HUDEP-2 (cell line): Measurements from ENCODE around the gene AMIGO2.

Experiments
- DNase-seq, 76 experiments: peaks; one replicate each; lab custom pipeline; 2025; ENCODE audit not compliant: unreplicated experiment in 76 of 76; lab: John Stamatoyannopoulos, UW

The AMIGO2 gene

DNA sequence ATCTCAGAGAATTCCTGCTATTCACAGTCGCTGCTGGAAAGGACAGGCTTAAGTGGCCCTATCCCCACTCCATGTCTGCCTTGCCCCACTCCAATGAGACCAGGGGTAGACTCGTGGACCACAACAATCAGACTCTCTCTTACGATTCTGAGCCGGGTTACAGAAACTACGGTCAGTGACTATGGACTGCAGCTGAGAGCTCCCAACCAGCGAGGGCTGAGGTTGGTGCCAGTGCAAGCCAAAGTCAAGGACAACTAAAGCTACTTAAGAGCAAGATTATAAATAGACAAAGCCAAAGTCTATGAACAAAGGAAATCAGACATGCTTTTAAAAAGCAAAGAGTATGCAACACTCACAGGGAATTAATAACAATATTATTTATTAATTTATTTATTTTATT is 18.3 kb upstream of the AMIGO2 start:
- no peak for DNase-seq

DNA sequence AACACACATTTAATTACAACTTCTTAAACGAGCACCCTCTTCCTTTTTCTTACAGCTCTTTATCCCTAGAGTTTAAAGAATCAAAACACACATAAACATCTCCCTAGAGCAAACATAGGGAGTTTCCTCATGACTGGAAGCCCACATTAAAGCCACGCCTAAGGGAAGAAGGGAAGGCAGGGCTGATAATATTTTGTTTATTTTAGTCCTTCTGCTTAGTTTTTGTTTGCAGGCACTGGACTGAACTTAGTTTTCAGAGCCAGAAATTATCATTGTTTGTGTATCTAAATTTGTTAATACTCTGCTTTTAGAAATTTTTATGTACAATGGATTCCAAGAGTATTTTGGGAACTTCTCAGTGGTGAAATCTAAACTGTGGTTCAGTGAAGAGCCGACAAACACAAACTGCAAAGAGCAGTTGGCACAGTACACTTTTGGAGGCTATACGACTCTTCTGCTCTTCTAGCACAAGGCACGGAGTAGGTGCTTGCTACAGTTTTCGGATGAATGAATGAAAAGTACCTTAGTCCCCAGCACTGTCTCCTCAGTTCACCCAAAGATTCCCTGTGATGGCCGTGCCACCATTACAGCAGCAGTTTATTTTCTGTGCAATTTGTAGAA is 17.6 kb upstream of the AMIGO2 start:
- DNase-seq, result no peak

DNA sequence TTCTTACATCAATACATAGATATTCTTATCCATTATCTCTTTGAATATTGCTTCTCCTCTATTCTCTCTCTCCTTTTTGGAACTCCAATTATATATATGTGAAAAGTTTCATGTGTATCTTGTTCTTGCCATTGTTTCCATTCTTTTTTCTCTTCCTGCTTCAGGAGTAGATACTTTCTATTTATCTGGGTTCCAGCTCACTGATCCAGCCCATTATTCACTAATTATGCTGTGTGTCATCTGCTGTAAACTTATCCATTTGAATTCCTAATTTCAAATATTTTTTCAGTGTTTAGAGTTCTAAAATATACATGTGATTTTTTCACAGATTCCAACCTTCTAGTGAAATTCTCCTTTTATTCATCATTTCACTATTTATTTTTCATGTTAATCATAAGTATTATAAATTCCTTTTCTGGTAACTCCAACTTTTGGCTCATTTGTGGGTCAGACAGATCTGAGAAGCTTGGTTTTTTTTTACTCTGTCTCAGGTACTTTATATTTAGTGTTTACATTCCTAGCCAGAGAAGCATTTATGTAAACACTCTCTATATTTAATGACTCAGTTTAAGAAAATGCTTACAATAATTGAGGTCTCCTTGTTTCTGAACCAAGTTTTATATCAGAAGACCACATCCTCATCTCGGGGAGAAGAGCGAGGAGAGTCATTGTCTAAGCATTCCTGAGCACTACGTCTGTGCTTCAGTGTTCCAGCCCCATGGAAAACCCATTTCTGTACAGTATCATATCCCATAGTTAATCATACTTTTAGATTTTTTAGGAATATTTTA is 15.9 kb upstream of the AMIGO2 start:
- DNase-seq, result no peak

DNA sequence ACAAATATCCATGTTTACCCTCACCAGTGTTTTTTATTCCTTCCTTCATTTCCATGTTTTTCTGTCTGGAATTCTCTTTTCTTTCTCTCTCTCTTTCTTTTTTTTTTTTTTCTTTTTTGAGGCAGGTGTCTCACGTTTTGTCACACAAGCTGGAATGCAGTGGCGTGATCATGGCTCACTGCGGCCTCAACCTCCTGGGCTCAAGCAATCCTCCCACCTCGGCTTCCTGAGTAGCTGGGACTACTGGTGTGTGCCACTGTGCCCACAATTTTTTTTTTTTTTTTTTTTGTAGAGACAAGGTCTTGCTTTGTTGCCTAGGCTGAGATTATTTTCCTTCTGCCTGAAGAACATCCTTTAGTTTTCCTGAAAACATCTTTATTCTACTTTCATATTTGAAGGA is 15.0 kb upstream of the AMIGO2 start:
- DNase-seq, result no peak

DNA sequence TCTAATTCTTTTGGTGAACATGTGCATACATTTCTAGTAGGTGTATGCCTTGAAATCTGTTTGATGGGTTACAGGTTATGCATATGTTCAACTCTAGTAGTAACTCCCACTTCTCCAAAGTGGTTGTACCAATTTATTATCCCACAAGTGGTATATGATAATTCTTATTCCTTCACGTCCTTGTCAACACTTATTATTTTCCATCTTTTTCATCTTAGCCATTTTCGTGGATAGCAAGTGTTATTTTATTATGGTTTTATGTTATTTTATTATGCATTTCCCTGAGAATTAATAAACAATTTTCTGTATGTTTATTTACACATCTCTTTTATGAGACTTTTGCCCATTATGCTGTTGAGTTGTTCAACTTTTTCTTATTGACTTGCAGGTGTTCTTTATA is 11.2 kb upstream of the AMIGO2 start:
- no peak for DNase-seq

DNA sequence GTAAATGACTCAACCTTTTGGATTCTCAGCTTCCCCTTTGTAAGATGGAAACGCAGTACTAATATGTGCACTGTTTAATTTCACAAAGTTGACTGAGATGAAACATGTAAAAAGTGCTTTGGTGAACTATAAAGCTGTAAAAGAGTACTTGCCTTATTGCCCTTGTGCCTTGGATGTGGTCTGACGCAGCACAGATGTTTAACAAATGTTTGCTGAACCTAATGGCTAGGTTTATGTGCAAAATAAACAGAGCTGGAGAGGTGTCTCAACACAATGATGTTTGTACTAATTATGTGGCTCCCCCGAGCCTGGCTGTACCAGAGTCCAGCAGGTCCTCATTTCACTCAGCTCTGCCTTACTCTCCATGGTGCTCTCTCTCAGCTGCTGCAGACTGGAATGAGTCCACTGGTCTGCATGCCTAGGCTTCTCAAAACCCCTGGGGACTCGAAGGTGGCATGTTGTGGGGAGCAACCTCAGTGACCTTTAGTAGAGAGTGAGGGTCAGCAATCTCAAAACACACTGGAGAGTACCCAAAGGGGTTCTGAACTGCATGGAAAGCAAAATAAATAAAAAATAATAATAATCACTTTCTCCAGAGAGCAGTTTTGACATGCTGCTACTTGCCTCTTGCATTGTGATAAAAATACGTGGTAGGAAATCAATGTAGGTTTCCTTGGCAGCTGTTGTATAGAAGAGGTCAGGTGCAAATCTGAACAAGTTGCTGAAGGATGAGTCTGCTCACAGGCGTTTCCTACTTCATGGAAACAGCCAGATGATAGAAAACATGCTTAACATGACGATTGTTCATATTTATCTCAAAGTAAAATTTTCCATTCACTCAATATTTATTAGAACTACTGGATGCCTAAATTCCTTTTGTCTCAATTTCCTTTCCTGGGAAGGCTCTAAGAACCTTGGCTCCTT is 8.5 kb upstream of the AMIGO2 start:
- DNase-seq, result no peak

DNA sequence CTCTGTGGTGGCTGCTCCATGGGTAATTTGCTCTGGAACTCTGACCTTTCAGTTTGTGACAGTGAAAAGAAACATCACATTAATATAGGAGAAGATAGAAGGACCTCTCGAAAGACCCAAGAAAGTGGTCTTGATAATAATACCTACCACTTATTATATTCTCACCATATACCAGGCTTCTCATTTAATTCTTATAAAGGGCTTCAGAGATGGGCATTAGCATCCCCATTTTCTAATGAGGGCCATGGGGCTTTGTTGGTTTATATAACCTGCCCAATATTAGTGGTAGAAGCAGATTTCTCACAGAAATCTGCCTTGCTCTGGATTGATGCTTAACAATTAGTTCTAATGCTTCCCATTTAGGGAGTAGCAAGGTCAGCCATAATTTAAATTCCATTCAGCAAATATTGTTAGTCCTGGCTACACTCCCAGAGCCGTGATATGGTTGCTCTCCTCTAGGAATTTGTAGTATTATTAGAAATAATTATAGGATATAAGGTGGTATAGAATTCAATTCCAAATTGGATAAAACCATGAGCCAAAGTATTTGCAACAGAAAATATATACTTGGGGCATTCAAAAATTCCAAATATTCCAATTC is 7.4 kb upstream of the AMIGO2 start:
- DNase-seq, result no peak

DNA sequence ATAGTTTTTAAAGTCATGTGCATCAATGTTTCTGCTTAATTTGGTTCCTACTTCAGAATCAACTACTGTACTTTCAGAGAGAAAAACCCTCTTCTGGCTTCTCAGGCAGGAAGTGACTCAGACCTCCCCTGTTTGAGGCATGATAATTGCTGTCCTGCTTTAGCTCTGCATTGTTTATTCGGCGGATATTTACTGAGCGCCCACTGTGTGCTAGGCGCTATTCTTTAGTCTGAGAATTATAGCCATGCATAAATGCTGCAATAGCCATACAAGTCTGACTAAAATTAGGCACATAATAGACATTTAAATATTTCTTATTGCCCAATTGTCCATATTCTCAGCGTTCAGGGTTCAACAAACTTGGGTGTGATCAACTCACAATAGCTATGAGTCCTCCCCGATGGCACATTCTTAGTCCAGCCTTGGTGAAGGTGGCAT is 6.1 kb upstream of the AMIGO2 start:
- DNase-seq, result peak in 17 of 76 experiments; percentile 2 to 47 (median 15)

DNA sequence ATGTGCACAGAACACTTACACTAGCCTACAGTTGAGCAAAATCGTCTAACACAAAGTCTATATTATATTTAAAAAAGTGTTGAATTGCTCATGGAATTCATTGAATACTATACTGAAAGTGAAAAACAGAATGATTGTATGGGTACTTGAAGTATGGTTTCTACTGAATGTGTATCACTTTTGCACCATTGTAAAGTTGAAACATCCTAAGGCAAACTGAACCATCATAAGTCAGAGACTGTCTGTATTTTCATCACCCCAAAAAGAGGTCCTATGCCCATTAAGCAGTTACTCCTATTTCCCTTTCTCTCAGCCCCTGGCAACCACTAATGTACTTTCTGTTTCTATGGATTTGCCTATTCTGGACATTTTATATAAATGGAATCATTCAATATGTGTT is 4.4 kb upstream of the AMIGO2 start:
- DNase-seq, result no peak

DNA sequence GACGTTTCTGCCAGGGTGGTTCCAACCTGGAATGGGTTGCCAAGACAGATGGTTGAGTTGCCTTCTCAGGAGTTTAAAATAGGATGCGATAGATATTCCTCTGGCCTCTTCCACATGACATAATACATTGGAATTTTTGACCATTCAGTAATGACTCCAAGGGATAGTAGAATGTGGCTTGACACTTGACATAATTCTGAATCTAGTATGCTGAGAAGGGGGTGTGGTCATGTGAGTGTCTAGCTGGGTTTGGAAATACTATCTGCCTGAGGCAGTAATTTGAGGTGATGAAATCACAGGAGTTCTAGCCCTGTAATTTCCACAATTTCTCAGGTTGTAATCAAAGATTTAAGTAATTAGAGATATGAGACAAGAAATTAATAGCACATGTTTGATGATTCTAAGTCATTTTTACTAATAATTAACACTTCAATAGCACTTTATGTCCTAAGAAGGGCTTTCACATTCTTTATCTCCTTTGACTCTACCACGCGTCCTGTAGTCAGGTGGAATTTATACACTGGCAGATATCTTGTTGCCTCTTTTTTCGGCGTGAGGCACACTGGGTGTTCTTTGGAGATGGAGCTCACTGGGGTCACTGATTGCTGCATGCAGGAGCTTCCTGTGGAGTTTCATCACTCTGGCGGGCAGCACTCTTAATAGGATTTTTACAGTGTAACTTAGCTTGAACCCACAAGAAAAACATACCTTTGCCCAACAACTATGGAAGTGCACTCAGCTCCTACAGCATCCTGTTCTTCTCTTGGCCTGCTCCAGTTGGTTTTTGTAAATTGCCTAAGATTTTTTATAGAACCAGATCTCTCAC is 3.2 kb upstream of the AMIGO2 start:
- peak in 3 of 76 experiments; percentile 4 to 23 (median 17) for DNase-seq

DNA sequence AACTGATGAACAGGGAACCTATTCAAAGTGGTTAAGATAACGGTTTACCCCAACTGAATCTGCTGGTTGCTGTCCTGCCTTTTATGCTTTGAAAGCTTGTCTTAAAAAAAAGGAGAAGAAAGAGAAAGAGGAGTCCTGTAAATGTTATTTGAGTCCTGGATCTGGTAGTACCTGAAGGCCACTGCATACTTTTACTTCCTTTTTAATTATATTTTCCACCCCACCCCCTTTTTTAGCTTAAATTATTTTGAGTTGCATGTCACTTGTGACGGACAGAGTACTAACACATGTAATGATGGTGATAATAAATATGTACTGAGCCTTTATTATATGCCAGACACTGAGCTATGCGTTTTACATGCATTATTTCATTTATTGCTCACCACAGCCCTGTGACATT is 2.5 kb upstream of the AMIGO2 start:
- DNase-seq, result no peak

DNA sequence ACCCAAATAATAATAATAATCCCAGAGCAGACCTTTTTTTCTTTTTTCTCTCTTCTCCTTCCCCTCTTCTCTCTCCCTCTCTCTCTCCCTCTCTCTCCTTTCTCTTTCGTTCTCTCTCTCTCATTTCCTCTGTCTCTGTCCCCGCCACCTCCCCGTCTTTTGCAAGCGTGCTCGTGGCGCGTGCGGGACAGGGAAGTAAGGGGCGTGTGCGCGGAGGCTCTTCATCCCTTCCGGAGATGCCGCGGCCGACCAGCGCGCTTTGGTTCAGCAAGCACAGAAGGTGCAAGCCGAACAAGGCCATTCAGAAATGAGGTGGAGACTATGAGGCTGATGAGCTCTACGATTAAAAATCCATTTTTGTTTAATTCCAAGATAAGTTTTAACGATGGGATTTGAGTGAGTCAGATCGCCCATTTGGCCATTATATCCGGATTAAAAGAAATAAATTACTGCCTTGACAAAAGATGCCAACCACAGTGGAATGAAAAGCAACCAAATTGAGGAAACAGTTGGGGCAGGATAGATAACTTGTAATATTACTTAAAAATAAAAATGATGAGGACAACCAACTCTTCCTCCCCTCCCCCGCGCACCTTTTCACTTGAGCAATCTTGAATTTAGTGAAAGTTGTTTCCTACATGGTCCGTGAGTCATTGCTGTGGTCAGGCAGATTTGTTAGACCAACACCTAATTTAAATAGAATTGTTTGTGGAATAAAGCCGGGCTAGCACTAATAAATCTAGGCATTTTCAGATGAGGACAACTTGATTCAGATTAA is 1.2 kb upstream of the AMIGO2 start:
- peak in 44 of 76 experiments; percentile 4 to 55 (median 28) for DNase-seq

DNA sequence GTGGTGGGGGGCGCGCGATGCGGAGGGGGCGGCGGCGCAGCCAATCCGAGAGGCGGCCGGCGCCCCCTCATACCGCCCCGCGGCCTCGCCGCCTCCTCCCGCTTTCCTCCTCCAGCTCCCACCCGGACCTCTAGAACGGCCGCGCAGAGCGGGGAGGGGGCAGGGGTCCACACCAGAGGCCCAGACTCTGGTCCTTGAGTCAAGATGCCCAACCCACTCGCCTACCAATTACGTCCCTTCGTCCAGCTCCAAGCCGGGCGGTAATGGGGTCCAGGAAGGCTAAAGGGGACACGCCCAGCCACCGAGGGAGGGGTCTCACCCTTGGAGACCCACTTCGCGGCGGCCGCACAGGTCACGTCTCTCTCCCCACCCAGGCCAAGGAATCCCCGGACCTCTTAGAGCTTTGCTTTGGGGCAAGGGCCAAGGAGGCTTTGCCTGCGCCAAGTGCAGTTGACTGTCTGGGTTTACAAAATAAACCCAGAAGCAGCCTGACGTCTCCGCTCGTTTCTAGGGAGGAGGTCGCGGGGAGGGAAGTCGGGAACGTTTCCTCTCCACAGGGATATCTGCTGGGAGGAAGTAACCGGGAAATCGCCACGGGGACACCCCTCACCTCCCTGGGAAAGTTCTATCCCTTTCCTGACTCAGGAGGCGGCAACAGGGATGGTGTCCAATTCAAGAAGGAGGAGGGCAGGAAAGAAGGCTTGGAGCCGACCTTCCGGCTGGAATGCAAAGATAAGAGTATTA is 394 bp upstream of the AMIGO2 start:
- DNase-seq, result peak in 30 of 76 experiments; percentile 7 to 51 (median 24)

DNA sequence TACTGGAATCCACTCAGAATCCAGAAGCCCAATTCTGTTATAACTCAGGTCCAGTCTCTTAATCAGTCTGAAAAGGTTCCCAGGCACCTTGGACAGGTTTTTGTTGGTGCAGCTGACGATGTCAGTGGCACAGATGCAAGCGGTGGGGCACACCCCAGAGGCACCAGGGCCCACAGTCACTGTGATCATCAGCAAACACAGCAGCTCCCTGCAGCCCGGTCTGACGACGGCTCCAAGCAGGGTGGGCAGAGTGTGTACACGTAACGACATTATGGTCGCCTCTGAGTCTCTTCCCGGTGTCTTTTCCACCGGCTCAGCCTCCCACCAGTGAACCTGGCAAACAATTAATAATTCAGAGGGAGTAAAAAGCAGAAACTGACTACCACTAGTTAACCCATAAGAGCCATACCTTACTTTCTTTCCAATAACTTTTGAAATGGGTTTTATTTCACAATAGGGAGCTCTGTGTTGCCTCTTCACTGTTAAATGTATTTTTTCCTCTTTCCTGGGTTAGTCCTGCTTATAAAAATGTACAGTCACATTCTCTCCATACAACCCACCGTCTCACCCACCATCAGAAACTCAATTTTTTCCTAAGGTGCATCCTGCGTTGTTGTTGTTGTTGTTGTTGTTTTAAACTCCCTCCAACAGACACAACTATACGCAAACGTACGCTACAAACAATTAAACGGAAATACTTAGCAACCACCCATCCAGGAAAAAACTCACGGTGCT is 859 bp downstream of the AMIGO2 start:
- peak in 37 of 76 experiments; percentile 5 to 47 (median 24) for DNase-seq

DNA sequence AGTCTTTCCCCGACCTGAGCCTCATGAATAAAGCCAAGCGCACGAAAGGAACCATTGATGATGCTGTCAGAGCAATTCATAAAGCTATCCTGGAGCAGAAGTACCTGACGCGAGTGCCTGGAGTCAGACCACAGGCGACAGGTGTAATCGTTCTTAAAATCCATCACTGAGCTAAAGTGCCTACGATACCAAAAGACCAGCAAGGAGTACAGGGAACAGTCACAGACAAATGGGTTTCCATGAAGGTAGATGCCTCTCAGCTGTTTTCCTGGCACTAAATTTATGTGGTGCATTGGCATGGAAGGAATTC is 1.7 kb downstream of the AMIGO2 start:
- DNase-seq, result no peak

DNA sequence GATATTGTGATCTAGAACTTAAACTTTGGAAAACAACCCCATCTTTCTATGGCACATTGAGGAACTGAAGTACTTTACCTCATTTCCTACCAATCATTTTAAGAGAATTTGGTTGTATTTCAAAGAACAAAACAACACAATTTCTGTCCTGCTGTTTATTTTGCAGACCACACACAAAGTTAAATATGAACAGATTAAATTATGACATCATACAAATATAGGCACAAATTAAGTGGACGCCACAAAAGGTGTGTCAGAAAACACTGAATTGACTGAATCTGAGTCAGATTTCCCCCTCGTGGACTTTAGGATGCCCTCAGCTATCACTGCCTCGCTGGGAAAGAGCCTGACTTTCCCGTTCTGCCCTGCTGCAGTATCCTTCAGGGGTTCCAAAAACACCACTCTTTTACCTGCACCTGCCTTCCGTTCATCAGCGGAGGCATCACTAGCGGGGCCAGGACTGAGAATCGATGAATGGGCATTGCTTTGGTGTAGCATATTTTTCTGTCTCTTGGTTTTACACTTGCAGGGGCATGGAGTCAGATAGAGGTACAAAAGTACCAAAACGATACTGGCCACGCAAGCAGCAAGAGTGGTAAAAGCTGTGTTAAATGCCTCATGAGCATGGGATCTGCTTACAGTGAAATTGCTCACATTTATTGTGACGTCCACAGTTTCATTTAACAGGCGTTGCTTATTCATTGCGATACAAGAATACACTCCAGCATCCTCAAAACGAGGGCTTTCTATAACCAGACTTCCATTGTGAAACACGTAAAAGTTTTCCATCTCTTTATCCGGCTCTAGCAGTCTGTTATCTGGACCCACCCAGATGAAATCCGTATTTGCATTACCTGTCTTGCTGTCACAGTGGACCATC is 2.3 kb downstream of the AMIGO2 start:
- DNase-seq, result no peak
